ENCODE measurements around the gene LY9. TPM values are rescaled to one million over a fixed set of nuclear protein-coding genes. Genes with fewer than 3 reads are reported as not detected.

The LY9 gene
- total RNA-seq, 1 experiment from 2014 or later, result not detected

DNA sequence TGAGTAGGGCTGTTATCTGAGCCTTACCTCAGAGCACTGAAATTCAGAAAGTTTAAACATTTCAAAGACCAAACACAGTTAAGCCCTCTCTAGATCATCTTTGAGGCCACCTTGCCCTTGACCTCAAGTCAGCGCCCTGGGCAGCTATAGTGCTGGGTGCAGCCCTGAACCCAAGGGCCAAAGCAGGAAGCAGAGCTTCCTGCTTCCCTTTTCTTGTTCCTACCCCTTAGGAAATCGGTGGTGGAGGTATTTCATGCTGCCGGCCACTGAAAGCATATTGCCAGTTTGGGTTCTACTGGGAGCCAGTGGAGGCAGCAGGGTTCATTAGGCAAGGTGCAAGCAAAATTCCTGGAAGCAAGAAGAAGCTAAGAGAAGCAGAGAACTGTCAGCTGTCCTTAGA lies 40.6 kb downstream of the LY9 start:
- Histone ChIP-seq H3K9me3 (ENCODE audit: low read depth, low read length, poor library complexity, severe bottlenecking) (no peaks in the 10 kb centered on the region), H3K4me3 (ENCODE audit: low read depth, low read length, poor library complexity, severe bottlenecking) (no peak overlapping the region), H3K27me3 (replicated peaks; ENCODE audit: insufficient read depth, low read depth, low read length, poor library complexity) (no peaks in the 10 kb centered on the region), H3K27ac (ENCODE audit: low read depth, low read length, poor library complexity, severe bottlenecking) (no peak overlapping the region), H3K4me1 (ENCODE audit: insufficient read depth, low read length, poor library complexity, severe bottlenecking) (no peaks in the 10 kb centered on the region), H3K36me3 (ENCODE audit: insufficient read depth, low read length, poor library complexity, severe bottlenecking) (no peaks in the 10 kb centered on the region)
- intact Hi-C loops (cut with micrococcal nuclease; ENCODE audit: unreplicated experiment), result no loop called here
- DNase-seq (ENCODE audit: low spot score), result no peak
- CTCF ChIA-PET, result interaction anchor here (1.3 to 2.0 kb wide), 3 partner anchors 48 to 117 kb away, joined by 4 to 5 read pairs (median 4); partner anchors contain the start of gene ITLN1
- BruUV-seq (replicated peaks), result no TSS peak
- POLR2A ChIA-PET (ENCODE audit: low non-redundant PET), result no interaction called here
- no peak for TF ChIP-seq EZH2 (IDR thresholded peaks at IDR 0.05; ENCODE audit: borderline replicate concordance, low read depth, low read length, poor library complexity, severe bottlenecking)
- TF ChIP-seq, protein P1, sequence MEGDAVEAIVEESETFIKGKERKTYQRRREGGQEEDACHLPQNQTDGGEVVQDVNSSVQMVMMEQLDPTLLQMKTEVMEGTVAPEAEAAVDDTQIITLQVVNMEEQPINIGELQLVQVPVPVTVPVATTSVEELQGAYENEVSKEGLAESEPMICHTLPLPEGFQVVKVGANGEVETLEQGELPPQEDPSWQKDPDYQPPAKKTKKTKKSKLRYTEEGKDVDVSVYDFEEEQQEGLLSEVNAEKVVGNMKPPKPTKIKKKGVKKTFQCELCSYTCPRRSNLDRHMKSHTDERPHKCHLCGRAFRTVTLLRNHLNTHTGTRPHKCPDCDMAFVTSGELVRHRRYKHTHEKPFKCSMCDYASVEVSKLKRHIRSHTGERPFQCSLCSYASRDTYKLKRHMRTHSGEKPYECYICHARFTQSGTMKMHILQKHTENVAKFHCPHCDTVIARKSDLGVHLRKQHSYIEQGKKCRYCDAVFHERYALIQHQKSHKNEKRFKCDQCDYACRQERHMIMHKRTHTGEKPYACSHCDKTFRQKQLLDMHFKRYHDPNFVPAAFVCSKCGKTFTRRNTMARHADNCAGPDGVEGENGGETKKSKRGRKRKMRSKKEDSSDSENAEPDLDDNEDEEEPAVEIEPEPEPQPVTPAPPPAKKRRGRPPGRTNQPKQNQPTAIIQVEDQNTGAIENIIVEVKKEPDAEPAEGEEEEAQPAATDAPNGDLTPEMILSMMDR (conservative IDR thresholded peaks at IDR 0.05; ENCODE audit: low read depth, low read length), result no peak

DNA sequence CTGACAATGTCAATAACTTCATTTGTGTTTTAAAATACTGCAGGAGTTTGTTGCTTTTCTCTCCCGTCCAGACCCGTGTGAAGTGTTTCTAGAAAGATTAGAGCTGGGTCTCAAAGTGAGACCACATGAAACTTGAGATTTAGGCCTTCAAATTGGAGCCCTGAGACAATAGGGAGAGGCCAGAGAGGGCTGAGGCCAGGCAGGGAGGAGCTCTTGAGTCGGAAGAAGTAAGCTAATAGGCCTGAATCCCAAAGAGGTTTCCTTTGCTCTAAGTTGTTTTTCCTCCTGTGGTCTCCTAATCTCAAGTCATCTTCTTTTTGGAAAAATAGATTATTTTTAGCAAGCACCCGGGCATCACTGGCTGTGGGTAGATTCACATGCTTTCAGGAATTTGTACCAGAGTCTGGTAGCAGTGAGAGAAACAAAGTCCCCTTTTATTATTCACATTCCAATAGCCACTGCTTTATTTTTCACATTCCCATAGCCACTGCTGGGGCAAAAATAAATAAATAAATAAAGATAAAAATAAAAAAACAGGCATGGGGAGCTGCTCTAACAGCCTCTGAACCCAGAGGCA lies 41.1 kb downstream of the LY9 start:
- POLR2A ChIA-PET (ENCODE audit: low non-redundant PET), result no interaction called here
- Histone ChIP-seq H3K4me3 (ENCODE audit: low read depth, low read length, poor library complexity, severe bottlenecking) (no peak overlapping the region), H3K36me3 (ENCODE audit: insufficient read depth, low read length, poor library complexity, severe bottlenecking) (no peaks in the 10 kb centered on the region), H3K27me3 (replicated peaks; ENCODE audit: insufficient read depth, low read depth, low read length, poor library complexity) (no peaks in the 10 kb centered on the region), H3K4me1 (ENCODE audit: insufficient read depth, low read length, poor library complexity, severe bottlenecking) (no peaks in the 10 kb centered on the region), H3K27ac (ENCODE audit: low read depth, low read length, poor library complexity, severe bottlenecking) (no peak overlapping the region), H3K9me3 (ENCODE audit: low read depth, low read length, poor library complexity, severe bottlenecking) (no peaks in the 10 kb centered on the region)
- CTCF ChIA-PET, result interaction anchor here (0.6 to 1.4 kb wide), 3 partner anchors 48 to 153 kb away, joined by 4 to 5 read pairs (median 4); partner anchors contain the start of gene ITLN1
- no peak for TF ChIP-seq EZH2 (IDR thresholded peaks at IDR 0.05; ENCODE audit: borderline replicate concordance, low read depth, low read length, poor library complexity, severe bottlenecking)
- TF ChIP-seq, protein P1 (conservative IDR thresholded peaks at IDR 0.05; ENCODE audit: low read depth, low read length), result no peak
- intact Hi-C loops (cut with micrococcal nuclease; ENCODE audit: unreplicated experiment), result no loop called here
- no peak for DNase-seq (ENCODE audit: low spot score)
- BruUV-seq (replicated peaks), result no TSS peak

DNA sequence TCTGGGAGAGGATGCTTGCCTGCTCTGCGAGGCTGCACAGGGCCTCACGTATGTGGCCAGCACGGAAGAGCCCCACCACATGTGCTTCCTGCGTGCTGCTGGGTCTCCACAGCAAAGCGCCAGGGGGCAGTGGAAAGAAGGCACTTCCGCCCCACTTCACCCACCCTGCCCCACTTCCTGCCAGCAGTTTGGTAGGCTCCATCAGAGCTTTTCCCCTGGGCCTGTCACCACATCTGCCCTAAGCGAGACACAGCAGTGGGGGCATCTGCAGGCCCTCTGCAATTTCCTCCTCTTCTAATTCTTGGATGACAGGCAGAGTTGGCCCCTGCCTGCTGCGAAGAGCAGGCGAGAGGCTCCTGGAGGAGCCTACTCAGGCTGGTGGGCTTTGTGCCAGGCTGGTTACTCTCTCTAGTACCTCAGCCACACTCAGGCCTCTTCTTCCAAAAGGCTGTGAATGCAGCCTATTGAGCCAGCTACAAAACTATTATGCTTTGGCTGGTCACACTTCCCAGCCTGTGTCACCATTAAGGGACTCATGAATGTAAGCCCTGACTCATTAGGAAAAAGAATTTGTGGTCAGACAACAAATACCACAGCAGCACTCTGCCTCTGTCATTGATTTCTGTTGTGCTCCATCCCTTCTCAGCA lies 41.7 kb downstream of the LY9 start:
- no TSS peak for BruUV-seq (replicated peaks)
- CTCF ChIA-PET, result interaction anchor here (0.6 to 1.4 kb wide), 3 partner anchors 47 to 153 kb away, joined by 4 to 5 read pairs (median 4); partner anchors contain the start of gene ITLN1
- Histone ChIP-seq H3K27me3 (replicated peaks; ENCODE audit: insufficient read depth, low read depth, low read length, poor library complexity) (no peaks in the 10 kb centered on the region), H3K27ac (ENCODE audit: low read depth, low read length, poor library complexity, severe bottlenecking) (no peak overlapping the region), H3K9me3 (ENCODE audit: low read depth, low read length, poor library complexity, severe bottlenecking) (no peaks in the 10 kb centered on the region), H3K36me3 (ENCODE audit: insufficient read depth, low read length, poor library complexity, severe bottlenecking) (no peaks in the 10 kb centered on the region), H3K4me1 (ENCODE audit: insufficient read depth, low read length, poor library complexity, severe bottlenecking) (no peaks in the 10 kb centered on the region), H3K4me3 (ENCODE audit: low read depth, low read length, poor library complexity, severe bottlenecking) (no peak overlapping the region)
- no peak for TF ChIP-seq EZH2 (IDR thresholded peaks at IDR 0.05; ENCODE audit: borderline replicate concordance, low read depth, low read length, poor library complexity, severe bottlenecking)
- TF ChIP-seq, protein P1 (conservative IDR thresholded peaks at IDR 0.05; ENCODE audit: low read depth, low read length), result peak; percentile 33
- intact Hi-C loops (cut with micrococcal nuclease; ENCODE audit: unreplicated experiment), result no loop called here
- POLR2A ChIA-PET (ENCODE audit: low non-redundant PET), result no interaction called here
- peak; percentile 84 for DNase-seq (ENCODE audit: low spot score)
